SK-N-SH treated with all-trans-retinoic acid at 6 μM for 48 hours (cell line): ENCODE results near the gene COPS9.

Source experiments
- ATAC-seq: fragments of 200-7000 bp; cut with Tn5 transposase; 3 replicates; pipeline ENCODE4 v1.9.1; 2020; ENCODE audit warnings: mild to moderate bottlenecking, moderate library complexity
- ARNTL ChIP-seq: fragments of 450-650 bp; formaldehyde crosslinking; IDR thresholded peaks from 2 replicates; pipeline ENCODE4 v1.5.0; 2020; ENCODE audit warnings: low read depth, mild to moderate bottlenecking, moderate library complexity, borderline replicate concordance
- BACH2 ChIP-seq: fragments of 250-450 bp; sonication (Bioruptor Pico); IDR thresholded peaks from 2 replicates; pipeline ENCODE4 v1.9.0; 2021; ENCODE audit warnings: mild to moderate bottlenecking, borderline replicate concordance
- CSDC2 ChIP-seq: fragments of 250-450 bp; sonication (Bioruptor Pico); IDR thresholded peaks from 2 replicates; pipeline ENCODE4 v1.5.0; 2020; ENCODE audit warnings: mild to moderate bottlenecking, moderate library complexity
- ESRRG ChIP-seq: fragments of 250-450 bp; sonication (Bioruptor Pico); IDR thresholded peaks from 2 replicates; pipeline ENCODE4 v1.6.1; 2021; ENCODE audit warnings: mild to moderate bottlenecking
- GLIS3 ChIP-seq: fragments of 250-450 bp; sonication (Bioruptor Pico); IDR thresholded peaks from 2 replicates; pipeline ENCODE4 v1.5.0; 2020; ENCODE audit warnings: mild to moderate bottlenecking, moderate library complexity
- ISL1 ChIP-seq: fragments of 250-450 bp; sonication (Bioruptor Pico); IDR thresholded peaks from 2 replicates; pipeline ENCODE4 v2.1.2; 2022; ENCODE audit warnings: mild to moderate bottlenecking, moderate library complexity
- OSR1 ChIP-seq: fragments of 250-450 bp; sonication (Bioruptor Pico); IDR thresholded peaks from 2 replicates; pipeline ENCODE4 v1.8.0; 2022; ENCODE audit warnings: moderate library complexity, mild to moderate bottlenecking, inconsistent platforms
- PPARA ChIP-seq: fragments of 250-450 bp; sonication (Bioruptor Pico); IDR thresholded peaks from 2 replicates; pipeline ENCODE4 v1.5.0; 2020; ENCODE audit warnings: mild to moderate bottlenecking, borderline replicate concordance
- RARB ChIP-seq: fragments of 250-450 bp; sonication (Bioruptor Pico); IDR thresholded peaks from 2 replicates; pipeline ENCODE4 v1.8.0; 2021; ENCODE audit warnings: mild to moderate bottlenecking, moderate library complexity
- TCF4 ChIP-seq: fragments of 250-450 bp; sonication (Bioruptor Pico); IDR thresholded peaks from 2 replicates; pipeline ENCODE4 v1.8.0; 2021; ENCODE audit warnings: mild to moderate bottlenecking, moderate library complexity, borderline replicate concordance
- ZC3H10 ChIP-seq: fragments of 250-450 bp; sonication (Bioruptor Pico); IDR thresholded peaks from 2 replicates; pipeline ENCODE4 v1.5.1; 2021; ENCODE audit warnings: mild to moderate bottlenecking, moderate library complexity
- ZFP3 ChIP-seq: fragments of 250-450 bp; sonication (Bioruptor Pico); IDR thresholded peaks from 2 replicates; pipeline ENCODE4 v1.5.0; 2020; ENCODE audit warnings: mild to moderate bottlenecking, moderate library complexity
- ZFP30 ChIP-seq: fragments of 450-650 bp; formaldehyde crosslinking; IDR thresholded peaks from 2 replicates; pipeline ENCODE4 v1.5.0; 2022; ENCODE audit warnings: mild to moderate bottlenecking, moderate library complexity
- ZNF70 ChIP-seq: fragments of 450-650 bp; formaldehyde crosslinking; IDR thresholded peaks from 2 replicates; pipeline ENCODE4 v1.5.0; 2020; ENCODE audit warnings: mild to moderate bottlenecking, moderate library complexity
- ZNF8 ChIP-seq: fragments of 450-650 bp; formaldehyde crosslinking; IDR thresholded peaks from 2 replicates; pipeline ENCODE4 v1.5.0; 2020; ENCODE audit warnings: mild to moderate bottlenecking, moderate library complexity
- TF ChIP-seq, protein P1 (sequence below): fragments of 250-450 bp; sonication (Bioruptor Pico); IDR thresholded peaks from 2 replicates; pipeline ENCODE4 v1.5.1; 2020; ENCODE audit warnings: low read depth, mild to moderate bottlenecking, moderate library complexity
- TF ChIP-seq, protein P2 (sequence below): fragments of 250-450 bp; sonication (Bioruptor Pico); IDR thresholded peaks from 2 replicates; pipeline ENCODE4 v1.5.0; 2020; ENCODE audit warnings: mild to moderate bottlenecking, moderate library complexity
- TF ChIP-seq, protein P3 (sequence below): fragments of 250-450 bp; sonication (Bioruptor Pico); IDR thresholded peaks from 2 replicates; pipeline ENCODE4 v1.8.0; 2020; ENCODE audit warnings: mild to moderate bottlenecking, moderate library complexity, borderline replicate concordance
- TF ChIP-seq, protein P4 (sequence below): fragments of 250-450 bp; sonication (Bioruptor Pico); IDR thresholded peaks from 2 replicates; pipeline ENCODE4 v1.8.0; 2021; ENCODE audit warnings: low read depth, mild to moderate bottlenecking, moderate library complexity, borderline replicate concordance

Gene COPS9

DNA sequence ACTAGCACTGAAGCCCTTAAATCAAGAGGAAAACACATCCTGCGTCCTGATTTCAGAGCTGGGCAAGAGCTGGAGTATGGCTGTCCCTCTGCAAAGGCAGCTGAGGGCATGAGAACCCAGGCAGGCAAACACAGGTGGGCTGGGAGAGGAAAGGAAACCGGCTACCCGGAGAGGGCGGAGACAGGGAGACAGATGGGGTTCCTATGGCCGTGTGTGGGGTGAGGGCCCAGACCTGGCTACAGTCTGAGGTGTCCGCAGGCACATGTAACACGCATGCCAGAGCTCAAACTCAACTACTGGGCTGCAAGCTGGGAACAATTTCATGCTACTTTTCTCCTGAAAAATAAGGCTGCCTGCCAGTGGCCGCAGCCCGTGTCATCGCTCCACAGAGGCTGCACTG lies 2.7 kb downstream of the COPS9 start:
- no peak for ATAC-seq
- TF ChIP-seq GLIS3 (CRISPR knock-in tag) (no peak), ISL1 (CRISPR knock-in tag) (no peak), TCF4 (CRISPR knock-in tag) (no peak), ZFP30 (no peak), BACH2 (CRISPR knock-in tag) (no peak), PPARA (CRISPR knock-in tag) (no peak), ZNF8 (CRISPR knock-in tag) (no peak), CSDC2 (no peak), ESRRG (CRISPR knock-in tag) (no peak), ZNF70 (CRISPR knock-in tag) (no peak)
- TF ChIP-seq, protein P1, sequence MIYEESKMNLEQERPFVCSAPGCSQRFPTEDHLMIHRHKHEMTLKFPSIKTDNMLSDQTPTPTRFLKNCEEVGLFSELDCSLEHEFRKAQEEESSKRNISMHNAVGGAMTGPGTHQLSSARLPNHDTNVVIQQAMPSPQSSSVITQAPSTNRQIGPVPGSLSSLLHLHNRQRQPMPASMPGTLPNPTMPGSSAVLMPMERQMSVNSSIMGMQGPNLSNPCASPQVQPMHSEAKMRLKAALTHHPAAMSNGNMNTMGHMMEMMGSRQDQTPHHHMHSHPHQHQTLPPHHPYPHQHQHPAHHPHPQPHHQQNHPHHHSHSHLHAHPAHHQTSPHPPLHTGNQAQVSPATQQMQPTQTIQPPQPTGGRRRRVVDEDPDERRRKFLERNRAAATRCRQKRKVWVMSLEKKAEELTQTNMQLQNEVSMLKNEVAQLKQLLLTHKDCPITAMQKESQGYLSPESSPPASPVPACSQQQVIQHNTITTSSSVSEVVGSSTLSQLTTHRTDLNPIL (CRISPR knock-in tag) = no peak
- TF ChIP-seq, protein P2, sequence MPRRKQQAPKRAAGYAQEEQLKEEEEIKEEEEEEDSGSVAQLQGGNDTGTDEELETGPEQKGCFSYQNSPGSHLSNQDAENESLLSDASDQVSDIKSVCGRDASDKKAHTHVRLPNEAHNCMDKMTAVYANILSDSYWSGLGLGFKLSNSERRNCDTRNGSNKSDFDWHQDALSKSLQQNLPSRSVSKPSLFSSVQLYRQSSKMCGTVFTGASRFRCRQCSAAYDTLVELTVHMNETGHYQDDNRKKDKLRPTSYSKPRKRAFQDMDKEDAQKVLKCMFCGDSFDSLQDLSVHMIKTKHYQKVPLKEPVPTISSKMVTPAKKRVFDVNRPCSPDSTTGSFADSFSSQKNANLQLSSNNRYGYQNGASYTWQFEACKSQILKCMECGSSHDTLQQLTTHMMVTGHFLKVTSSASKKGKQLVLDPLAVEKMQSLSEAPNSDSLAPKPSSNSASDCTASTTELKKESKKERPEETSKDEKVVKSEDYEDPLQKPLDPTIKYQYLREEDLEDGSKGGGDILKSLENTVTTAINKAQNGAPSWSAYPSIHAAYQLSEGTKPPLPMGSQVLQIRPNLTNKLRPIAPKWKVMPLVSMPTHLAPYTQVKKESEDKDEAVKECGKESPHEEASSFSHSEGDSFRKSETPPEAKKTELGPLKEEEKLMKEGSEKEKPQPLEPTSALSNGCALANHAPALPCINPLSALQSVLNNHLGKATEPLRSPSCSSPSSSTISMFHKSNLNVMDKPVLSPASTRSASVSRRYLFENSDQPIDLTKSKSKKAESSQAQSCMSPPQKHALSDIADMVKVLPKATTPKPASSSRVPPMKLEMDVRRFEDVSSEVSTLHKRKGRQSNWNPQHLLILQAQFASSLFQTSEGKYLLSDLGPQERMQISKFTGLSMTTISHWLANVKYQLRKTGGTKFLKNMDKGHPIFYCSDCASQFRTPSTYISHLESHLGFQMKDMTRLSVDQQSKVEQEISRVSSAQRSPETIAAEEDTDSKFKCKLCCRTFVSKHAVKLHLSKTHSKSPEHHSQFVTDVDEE (CRISPR knock-in tag) = no peak

DNA sequence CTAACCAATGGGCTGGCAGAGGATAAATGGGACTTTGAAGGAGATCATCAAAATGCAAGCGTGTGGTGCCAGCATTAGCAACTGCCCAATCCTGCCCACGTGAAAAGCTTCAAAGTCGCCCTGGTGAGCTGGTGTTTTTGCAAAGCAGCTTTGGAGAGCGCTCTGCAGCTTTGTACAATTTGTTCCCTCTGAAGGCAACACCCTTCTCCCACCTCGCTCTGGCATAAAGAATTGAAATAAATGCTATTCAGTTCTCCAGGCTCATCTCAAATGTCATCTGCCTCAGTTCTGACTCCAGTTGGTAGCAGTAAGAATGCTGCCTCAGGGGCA lies 3.5 kb downstream of the COPS9 start:
- no peak for ATAC-seq

More for the DNA sequence above, 3.5 kb downstream of the COPS9 start:
- TF ChIP-seq, protein P3, sequence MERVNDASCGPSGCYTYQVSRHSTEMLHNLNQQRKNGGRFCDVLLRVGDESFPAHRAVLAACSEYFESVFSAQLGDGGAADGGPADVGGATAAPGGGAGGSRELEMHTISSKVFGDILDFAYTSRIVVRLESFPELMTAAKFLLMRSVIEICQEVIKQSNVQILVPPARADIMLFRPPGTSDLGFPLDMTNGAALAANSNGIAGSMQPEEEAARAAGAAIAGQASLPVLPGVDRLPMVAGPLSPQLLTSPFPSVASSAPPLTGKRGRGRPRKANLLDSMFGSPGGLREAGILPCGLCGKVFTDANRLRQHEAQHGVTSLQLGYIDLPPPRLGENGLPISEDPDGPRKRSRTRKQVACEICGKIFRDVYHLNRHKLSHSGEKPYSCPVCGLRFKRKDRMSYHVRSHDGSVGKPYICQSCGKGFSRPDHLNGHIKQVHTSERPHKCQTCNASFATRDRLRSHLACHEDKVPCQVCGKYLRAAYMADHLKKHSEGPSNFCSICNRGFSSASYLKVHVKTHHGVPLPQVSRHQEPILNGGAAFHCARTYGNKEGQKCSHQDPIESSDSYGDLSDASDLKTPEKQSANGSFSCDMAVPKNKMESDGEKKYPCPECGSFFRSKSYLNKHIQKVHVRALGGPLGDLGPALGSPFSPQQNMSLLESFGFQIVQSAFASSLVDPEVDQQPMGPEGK (CRISPR knock-in tag) = no peak
- no peak for TF ChIP-seq PPARA (CRISPR knock-in tag)
- TF ChIP-seq, protein P4, sequence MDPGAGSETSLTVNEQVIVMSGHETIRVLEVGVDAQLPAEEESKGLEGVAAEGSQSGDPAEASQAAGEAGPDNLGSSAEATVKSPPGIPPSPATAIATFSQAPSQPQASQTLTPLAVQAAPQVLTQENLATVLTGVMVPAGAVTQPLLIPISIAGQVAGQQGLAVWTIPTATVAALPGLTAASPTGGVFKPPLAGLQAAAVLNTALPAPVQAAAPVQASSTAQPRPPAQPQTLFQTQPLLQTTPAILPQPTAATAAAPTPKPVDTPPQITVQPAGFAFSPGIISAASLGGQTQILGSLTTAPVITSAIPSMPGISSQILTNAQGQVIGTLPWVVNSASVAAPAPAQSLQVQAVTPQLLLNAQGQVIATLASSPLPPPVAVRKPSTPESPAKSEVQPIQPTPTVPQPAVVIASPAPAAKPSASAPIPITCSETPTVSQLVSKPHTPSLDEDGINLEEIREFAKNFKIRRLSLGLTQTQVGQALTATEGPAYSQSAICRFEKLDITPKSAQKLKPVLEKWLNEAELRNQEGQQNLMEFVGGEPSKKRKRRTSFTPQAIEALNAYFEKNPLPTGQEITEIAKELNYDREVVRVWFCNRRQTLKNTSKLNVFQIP (CRISPR knock-in tag) = no peak
- TF ChIP-seq OSR1 = no peak
- no peak for TF ChIP-seq ESRRG (CRISPR knock-in tag)
- no peak for TF ChIP-seq ISL1 (CRISPR knock-in tag)
- TF ChIP-seq RARB (CRISPR knock-in tag) = no peak
- TF ChIP-seq ZFP30 = no peak
- TF ChIP-seq ARNTL (CRISPR knock-in tag) = no peak
- TF ChIP-seq GLIS3 (CRISPR knock-in tag) = no peak
- TF ChIP-seq ZC3H10 = no peak
- TF ChIP-seq ZNF8 (CRISPR knock-in tag) = no peak
- TF ChIP-seq, protein P2 (CRISPR knock-in tag) = no peak
- TF ChIP-seq BACH2 (CRISPR knock-in tag) = no peak
- TF ChIP-seq ZNF70 (CRISPR knock-in tag) = no peak
- TF ChIP-seq, protein P1 (CRISPR knock-in tag) = no peak
- no peak for TF ChIP-seq ZFP3 (CRISPR knock-in tag)
- TF ChIP-seq, all 23 proteins: peak for 0
